ENCODE results near the gene KAZN. TPM values are rescaled to one million over a fixed set of nuclear protein-coding genes. Genes with fewer than 3 reads are reported as not detected.

The KAZN gene
- total and polyA plus RNA-seq, 2 donors (not counting 1 experiment from before 2014, with no cell fraction given), result 3.4 to 5.0 TPM

DNA sequence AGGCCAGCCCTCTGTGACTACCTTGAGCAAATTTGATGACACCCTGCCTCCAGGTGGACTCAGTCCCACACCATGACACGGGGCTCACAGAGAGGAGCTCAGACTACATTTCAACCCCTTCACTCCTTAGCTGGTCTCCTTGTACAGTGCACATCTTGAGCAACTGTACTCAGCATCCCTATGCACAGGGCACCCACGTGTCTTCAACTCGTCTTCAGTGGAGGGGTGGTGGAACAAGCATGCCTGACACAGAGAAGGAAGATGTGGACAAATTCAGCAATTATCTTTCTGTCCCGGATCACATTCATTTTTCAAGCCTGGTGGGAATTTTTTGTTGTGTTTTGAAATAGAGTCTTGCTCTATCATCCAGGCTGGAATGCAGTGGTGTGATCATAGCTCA is 213.7 kb downstream of the KAZN start:
- H3K9me3 ChIP-seq (ENCODE audit: control insufficient read depth, insufficient read depth, low read depth, low read length), result no peaks in the 10 kb centered on the region
- peaks cover 2% of the 10 kb centered on the region for H3K27me3 ChIP-seq (ENCODE audit: control insufficient read depth, insufficient read depth, low read length)
- H3K79me2 ChIP-seq (ENCODE audit: control insufficient read depth, insufficient read depth, low read length), result no peaks in the 10 kb centered on the region
- no peaks in the 10 kb centered on the region for H4K20me1 ChIP-seq (ENCODE audit: control insufficient read depth, extremely low read depth, insufficient read depth, low read length)
- TF ChIP-seq, protein P1, sequence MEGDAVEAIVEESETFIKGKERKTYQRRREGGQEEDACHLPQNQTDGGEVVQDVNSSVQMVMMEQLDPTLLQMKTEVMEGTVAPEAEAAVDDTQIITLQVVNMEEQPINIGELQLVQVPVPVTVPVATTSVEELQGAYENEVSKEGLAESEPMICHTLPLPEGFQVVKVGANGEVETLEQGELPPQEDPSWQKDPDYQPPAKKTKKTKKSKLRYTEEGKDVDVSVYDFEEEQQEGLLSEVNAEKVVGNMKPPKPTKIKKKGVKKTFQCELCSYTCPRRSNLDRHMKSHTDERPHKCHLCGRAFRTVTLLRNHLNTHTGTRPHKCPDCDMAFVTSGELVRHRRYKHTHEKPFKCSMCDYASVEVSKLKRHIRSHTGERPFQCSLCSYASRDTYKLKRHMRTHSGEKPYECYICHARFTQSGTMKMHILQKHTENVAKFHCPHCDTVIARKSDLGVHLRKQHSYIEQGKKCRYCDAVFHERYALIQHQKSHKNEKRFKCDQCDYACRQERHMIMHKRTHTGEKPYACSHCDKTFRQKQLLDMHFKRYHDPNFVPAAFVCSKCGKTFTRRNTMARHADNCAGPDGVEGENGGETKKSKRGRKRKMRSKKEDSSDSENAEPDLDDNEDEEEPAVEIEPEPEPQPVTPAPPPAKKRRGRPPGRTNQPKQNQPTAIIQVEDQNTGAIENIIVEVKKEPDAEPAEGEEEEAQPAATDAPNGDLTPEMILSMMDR (conservative IDR thresholded peaks at IDR 0.05 in 1 of 2, IDR thresholded peaks at IDR 0.05 in 1 of 2; ENCODE audit: low read depth in 1 of 2, low read length in 2 of 2), result no peak
- no peak for TF ChIP-seq EZH2 (IDR thresholded peaks at IDR 0.05; ENCODE audit: low read length, missing control alignments)
- no peak overlapping the region for H2AFZ ChIP-seq (ENCODE audit: low read length)
- no peaks in the 10 kb centered on the region for H3K4me1 ChIP-seq (ENCODE audit: control insufficient read depth, extremely low read depth, insufficient read depth, low read length)
- no peak overlapping the region for H3K4me3 ChIP-seq (replicated peaks in 1 of 4; ENCODE audit: control extremely low read depth in 1 of 4, insufficient read depth in 1 of 4, low read depth in 3 of 4, low read length in 4 of 4)
- no peak for DNase-seq (ENCODE audit: low read depth in 2 of 2)
- no peak overlapping the region for H3K9ac ChIP-seq (ENCODE audit: insufficient read depth, low read length)
- H3K4me2 ChIP-seq (ENCODE audit: extremely low read depth, insufficient read depth, low read length), result no peak overlapping the region
- H3K27ac ChIP-seq (ENCODE audit: insufficient read depth, low read length), result no peak overlapping the region
- H3K36me3 ChIP-seq (ENCODE audit: control insufficient read depth, insufficient read depth, low read length), result no peaks in the 10 kb centered on the region

DNA sequence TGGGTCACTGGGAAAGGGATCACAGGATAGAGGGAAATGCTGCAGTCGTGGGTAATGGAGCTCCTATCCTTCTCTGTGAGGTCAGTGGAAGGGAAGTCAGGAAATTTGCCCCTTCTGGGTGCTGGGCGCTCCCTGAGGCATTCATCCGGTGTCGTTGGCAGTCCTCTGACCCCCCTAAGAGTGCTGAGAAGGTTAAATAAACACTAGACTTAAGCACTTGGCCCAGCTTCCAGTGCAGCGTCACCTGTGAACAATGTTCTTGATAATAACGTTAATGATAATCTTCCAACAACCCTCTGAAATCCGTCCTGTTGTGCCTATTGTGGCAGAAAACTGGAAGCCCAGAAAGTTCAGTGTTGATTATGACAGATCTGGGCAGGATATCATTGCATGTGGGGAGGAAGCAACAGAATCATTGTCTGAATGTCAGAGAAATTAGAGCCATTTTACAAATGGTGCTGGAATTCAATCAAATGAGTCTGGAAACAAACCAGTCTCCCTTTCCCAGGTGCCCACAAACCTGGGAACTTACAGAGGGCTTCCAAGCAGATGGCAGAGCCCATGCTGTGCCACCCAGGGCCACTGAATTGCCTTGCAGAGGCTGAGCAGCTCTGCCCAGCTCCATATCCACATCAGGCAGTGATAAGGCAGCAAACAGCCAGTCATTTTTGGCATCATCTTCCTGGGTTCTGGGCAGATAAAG is 216.8 kb downstream of the KAZN start:
- no peaks in the 10 kb centered on the region for H3K4me1 ChIP-seq (ENCODE audit: control insufficient read depth, extremely low read depth, insufficient read depth, low read length)
- H3K4me3 ChIP-seq (replicated peaks in 1 of 4; ENCODE audit: control extremely low read depth in 1 of 4, insufficient read depth in 1 of 4, low read depth in 3 of 4, low read length in 4 of 4), result no peak overlapping the region
- H3K9me3 ChIP-seq (ENCODE audit: control insufficient read depth, insufficient read depth, low read depth, low read length), result no peaks in the 10 kb centered on the region
- no peaks in the 10 kb centered on the region for H3K36me3 ChIP-seq (ENCODE audit: control insufficient read depth, insufficient read depth, low read length)
- no peak overlapping the region for H3K4me2 ChIP-seq (ENCODE audit: extremely low read depth, insufficient read depth, low read length)
- no peak overlapping the region for H2AFZ ChIP-seq (ENCODE audit: low read length)
- no peak overlapping the region for H3K9ac ChIP-seq (ENCODE audit: insufficient read depth, low read length)
- H3K27me3 ChIP-seq (ENCODE audit: control insufficient read depth, insufficient read depth, low read length), result peaks cover 2% of the 10 kb centered on the region
- TF ChIP-seq, protein P1 (conservative IDR thresholded peaks at IDR 0.05 in 1 of 2, IDR thresholded peaks at IDR 0.05 in 1 of 2; ENCODE audit: low read depth in 1 of 2, low read length in 2 of 2), result no peak
- TF ChIP-seq EZH2 (IDR thresholded peaks at IDR 0.05; ENCODE audit: low read length, missing control alignments), result no peak
- no peaks in the 10 kb centered on the region for H4K20me1 ChIP-seq (ENCODE audit: control insufficient read depth, extremely low read depth, insufficient read depth, low read length)
- no peaks in the 10 kb centered on the region for H3K79me2 ChIP-seq (ENCODE audit: control insufficient read depth, insufficient read depth, low read length)
- no peak overlapping the region for H3K27ac ChIP-seq (ENCODE audit: insufficient read depth, low read length)
- DNase-seq (ENCODE audit: low read depth in 2 of 2), result peak in 1 of 2 donors; percentile 69

DNA sequence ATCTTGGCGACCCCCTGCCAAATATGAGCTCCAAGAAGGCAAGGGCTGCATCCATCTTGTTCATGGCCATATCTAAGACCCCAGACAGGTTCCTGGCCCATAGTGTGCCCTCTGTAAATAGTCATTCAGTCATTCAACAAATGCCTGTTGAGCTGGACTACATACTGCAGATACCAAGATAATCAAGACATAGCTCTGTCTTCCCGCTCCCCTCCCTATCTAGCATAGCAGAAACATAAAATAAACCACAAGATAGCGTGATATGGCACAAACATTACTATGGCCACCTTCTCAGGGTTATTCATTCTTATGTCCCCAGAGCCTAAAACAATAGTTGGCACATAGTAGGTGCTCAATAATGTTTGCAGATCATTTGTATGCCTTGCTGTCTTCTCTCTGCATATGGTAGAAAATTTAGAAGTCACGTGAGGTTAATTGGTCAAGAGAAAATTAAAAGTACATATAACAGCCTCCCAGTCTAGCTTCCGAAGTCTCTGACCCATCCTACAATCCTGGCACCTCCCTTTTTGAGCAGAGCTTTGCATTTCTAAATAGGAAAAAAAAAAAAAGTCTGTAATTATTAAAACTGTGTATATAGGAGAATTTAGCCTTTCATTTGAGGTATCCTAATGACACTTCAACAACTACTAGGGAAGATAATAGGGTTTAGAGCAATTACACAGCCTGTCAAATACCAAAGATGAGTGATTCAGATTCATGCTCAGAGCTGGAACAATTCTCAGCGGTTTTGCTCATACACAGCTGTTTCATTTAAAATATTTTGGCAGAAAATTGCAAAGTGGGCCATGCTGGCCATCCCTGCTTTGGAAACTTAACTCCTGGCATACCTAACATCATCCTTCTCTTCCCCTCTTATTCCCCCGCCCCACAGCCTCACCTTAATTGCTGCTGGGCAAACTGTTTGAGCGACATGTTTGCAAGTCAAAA is 219.0 kb downstream of the KAZN start:
- Histone ChIP-seq H3K9ac (ENCODE audit: insufficient read depth, low read length) (no peak overlapping the region), H4K20me1 (ENCODE audit: control insufficient read depth, extremely low read depth, insufficient read depth, low read length) (no peaks in the 10 kb centered on the region), H3K27ac (ENCODE audit: insufficient read depth, low read length) (no peak overlapping the region), H3K79me2 (ENCODE audit: control insufficient read depth, insufficient read depth, low read length) (no peaks in the 10 kb centered on the region), H2AFZ (ENCODE audit: low read length) (no peak overlapping the region), H3K9me3 (ENCODE audit: control insufficient read depth, insufficient read depth, low read depth, low read length) (no peaks in the 10 kb centered on the region), H3K4me2 (ENCODE audit: extremely low read depth, insufficient read depth, low read length) (no peak overlapping the region), H3K36me3 (ENCODE audit: control insufficient read depth, insufficient read depth, low read length) (no peaks in the 10 kb centered on the region), H3K4me3 (replicated peaks in 1 of 4; ENCODE audit: control extremely low read depth in 1 of 4, insufficient read depth in 1 of 4, low read depth in 3 of 4, low read length in 4 of 4) (no peak overlapping the region), H3K4me1 (ENCODE audit: control insufficient read depth, extremely low read depth, insufficient read depth, low read length) (no peaks in the 10 kb centered on the region), H3K27me3 (ENCODE audit: control insufficient read depth, insufficient read depth, low read length) (peaks cover 2% of the 10 kb centered on the region)
- TF ChIP-seq, protein P1 (conservative IDR thresholded peaks at IDR 0.05 in 1 of 2, IDR thresholded peaks at IDR 0.05 in 1 of 2; ENCODE audit: low read depth in 1 of 2, low read length in 2 of 2), result no peak
- no peak for TF ChIP-seq EZH2 (IDR thresholded peaks at IDR 0.05; ENCODE audit: low read length, missing control alignments)
- DNase-seq (ENCODE audit: low read depth in 2 of 2), result peak in 1 of 2 donors; percentile 27

All from fibroblast of lung (primary cell).